ENCODE data around the gene TYW1.
"Not testable (repeated sequence)": the region's sequence is repeated elsewhere in the genome, so short reads cannot be mapped to it uniquely, and the experiment has no call there.

TYW1 gene

GRCh38 chr7:66996444-66997191, at the start of gene TYW1:
Gene TYW1, plus strand, starts transcription at chr7:66996833. Its CDS starts 146 bp downstream, at chr7:66996979.
- not testable (repeated sequence) for TF ChIP-seq CTCF (IDR thresholded peaks at IDR 0.05)

- TF ChIP-seq CTCF (IDR thresholded peaks at IDR 0.05) = peak; percentile 11; the same call in 1 of the 2 replicates
These were observed 48.0 kb upstream of the TYW1 start for GRCh38 chr7:66948480-66949109.

- no peak for TF ChIP-seq CTCF (IDR thresholded peaks at IDR 0.05)
These were observed 46.3 kb upstream of the TYW1 start for GRCh38 chr7:66950311-66950710.

GRCh38 chr7:66950763-66951162, 45.9 kb upstream of the TYW1 start:
- no peak for TF ChIP-seq CTCF (IDR thresholded peaks at IDR 0.05)

- no peak for TF ChIP-seq CTCF (IDR thresholded peaks at IDR 0.05)
These were observed 44.1 kb upstream of the TYW1 start for GRCh38 chr7:66952343-66953043.

- TF ChIP-seq CTCF (IDR thresholded peaks at IDR 0.05) = no peak
These were observed 43.6 kb upstream of the TYW1 start for GRCh38 chr7:66953044-66953427.

- TF ChIP-seq CTCF (IDR thresholded peaks at IDR 0.05) = no peak
These were observed 38.9 kb upstream of the TYW1 start for GRCh38 chr7:66957595-66958290.

Data from LNCAP (cell line).